Lower leg skin (tissue), 3 donors: Measurements from ENCODE around the gene SLX4IP.

ENCODE experiments used
- CTCF ChIP-seq, 3 donors: fragments of 450-650 bp; IDR thresholded peaks; one replicate each; pipeline ENCODE4 v1.5.1; 2016; ENCODE audit warnings: antibody characterized with exemption in 3 of 3, mild to moderate bottlenecking in 3 of 3, moderate library complexity in 2 of 3
- POLR2A ChIP-seq, 2 donors: fragments of 450-650 bp; IDR thresholded peaks; one replicate each; pipeline ENCODE4 v1.6.1; 2016 to 2017; ENCODE audit warnings: antibody characterized with exemption in 2 of 2, mild to moderate bottlenecking in 1 of 2, moderate library complexity in 1 of 2

GRCh38 chr20:10645205-10645570, 210.1 kb downstream of the SLX4IP start:
- no peak for TF ChIP-seq CTCF (IDR thresholded peaks at IDR 0.05)
- no peak for TF ChIP-seq POLR2A (IDR thresholded peaks at IDR 0.05)
